MM.1S (cell line): ENCODE data around the gene SANBR.

Experiments
- CTCF ChIP-seq: fragments of 300-600 bp; sonication (generic); IDR thresholded peaks from 2 replicates; pipeline ENCODE4 v1.5.1; 2016; ENCODE audit warnings: antibody characterized with exemption, low read length, mixed read lengths
- EZH2phosphoT487 ChIP-seq: fragments of 300-600 bp; sonication (generic); IDR thresholded peaks from 2 replicates; pipeline ENCODE4 v1.6.1; 2018; ENCODE audit warnings: antibody characterized with exemption, low read length

- no peak for TF ChIP-seq CTCF
- no peak for TF ChIP-seq EZH2phosphoT487
Measured at GRCh38 chr2:61091485-61091884, 25.8 kb downstream of the SANBR start.
